Sigmoid colon (tissue), 7 donors: ENCODE measurements around the gene IL1R1. TPM values are rescaled to one million over a fixed set of nuclear protein-coding genes. Genes with fewer than 3 reads are reported as not detected.

Experiments
- DNase-seq: peaks from one replicate; pipeline ENCODE4 v3.0.0-alpha.2; 2019
- H3K27ac ChIP-seq, 4 donors: fragments of 200-600 bp; sonication (generic); one replicate each; pipeline ENCODE4 v1.5.1; 2016 to 2019; ENCODE audit warnings: mild to moderate bottlenecking in 1 of 4
- H3K27me3 ChIP-seq, 3 donors: fragments of 200-600 bp; sonication (generic); one replicate each; pipeline ENCODE4 v1.5.1; 2019; ENCODE audit warnings: mild to moderate bottlenecking in 1 of 3
- H3K36me3 ChIP-seq, 4 donors: fragments of 200-600 bp; sonication (generic); one replicate each; pipeline ENCODE4 v1.5.1; 2016 to 2019
- H3K4me1 ChIP-seq, 4 donors: fragments of 200-600 bp; sonication (generic); one replicate each; pipeline ENCODE4 v1.5.1; 2017 to 2019
- H3K4me3 ChIP-seq, 4 donors: fragments of 200-600 bp; sonication (generic); one replicate each; pipeline ENCODE4 v1.5.1; 2017 to 2019; ENCODE audit warnings: mild to moderate bottlenecking in 2 of 4, moderate library complexity in 1 of 4
- H3K9me3 ChIP-seq, 4 donors: fragments of 200-600 bp in 3 of 4; sonication (generic) in 3 of 4; one replicate each; pipeline versions ENCODE4 v1.5.1 to v1.6.1; 2013 to 2019
- CTCF ChIP-seq, 4 experiments: fragments of 450-650 bp in 3 of 4; fragments of 200-600 bp in 1 of 4; IDR thresholded peaks; one replicate each; pipeline ENCODE4 v1.5.1; 2016 to 2019; ENCODE audit warnings: antibody characterized with exemption in 4 of 4, mild to moderate bottlenecking in 3 of 4, moderate library complexity in 2 of 4
- EP300 ChIP-seq, 4 donors: sonication (generic); formaldehyde crosslinking; IDR thresholded peaks; one replicate each; pipeline ENCODE4 v1.6.1; 2017; ENCODE audit warnings: antibody characterized with exemption in 4 of 4
- POLR2A ChIP-seq, 2 donors: fragments of 450-650 bp; IDR thresholded peaks; one replicate each; pipeline ENCODE4 v1.6.1; 2016; ENCODE audit warnings: antibody characterized with exemption in 2 of 2, mild to moderate bottlenecking in 2 of 2, moderate library complexity in 2 of 2
- POLR2AphosphoS5 ChIP-seq, 4 donors: sonication (generic); formaldehyde crosslinking; IDR thresholded peaks; one replicate each; pipeline ENCODE4 v1.6.1; 2017; ENCODE audit warnings: antibody characterized with exemption in 4 of 4
- WGBS, 2 donors: extraction: QIAGEN DNeasy Blood & Tissue Kit; methylation state at CpG; one replicate each; pipeline ENCODE4 v1.1.7; 2013; 5-methylcytosine and 5-hydroxymethylcytosine counted together
- intact Hi-C: fragments of 100-400 bp; cut with DNase I; formaldehyde crosslinking; loops from one replicate; pipeline ENCODE4 v1.15.1; 2023
- polyA plus RNA-seq, 3 donors: library from polyadenylated mRNA; stranded (reverse); fragments of 200-250 nt; gene quantifications; one replicate each; pipeline ENCODE4 v1.2.3, GENCODE V29; 2013
- total RNA-seq, 4 donors: library from RNA; depleted of rRNA; stranded (reverse); fragments of >200 nt; gene quantifications; one replicate each; pipeline ENCODE4 v1.1.0, GENCODE V29; 2016
- donor health status: healthy with polysubstance abuse.
- donor health status: Bipolar disorder and iron deficiency.
- donor health status: healthy.

The IL1R1 gene
- total and polyA plus RNA-seq, 7 donors, result 14.6 to 144 (median 43.2) TPM

GRCh38 chr2:102129951-102130646 lies 12.4 kb upstream of the IL1R1 start:
- no peak for DNase-seq
- intact Hi-C loops, result no loop called here
- H3K27ac ChIP-seq, result no peak overlapping the region
- no peaks in the 10 kb centered on the region for H3K27me3 ChIP-seq
- no peaks in the 10 kb centered on the region for H3K9me3 ChIP-seq
- no peak overlapping the region for H3K4me3 ChIP-seq
- H3K36me3 ChIP-seq, result no peaks in the 10 kb centered on the region
- no peaks in the 10 kb centered on the region for H3K4me1 ChIP-seq
- 75 to 88% methylated on average over 5 of the region's 5 CpGs for WGBS, 2 donors
- TF ChIP-seq EP300 (IDR thresholded peaks at IDR 0.05) (no peak), POLR2AphosphoS5 (IDR thresholded peaks at IDR 0.05) (no peak), CTCF (IDR thresholded peaks at IDR 0.05) (no peak), POLR2A (IDR thresholded peaks at IDR 0.05) (no peak)

DNA sequence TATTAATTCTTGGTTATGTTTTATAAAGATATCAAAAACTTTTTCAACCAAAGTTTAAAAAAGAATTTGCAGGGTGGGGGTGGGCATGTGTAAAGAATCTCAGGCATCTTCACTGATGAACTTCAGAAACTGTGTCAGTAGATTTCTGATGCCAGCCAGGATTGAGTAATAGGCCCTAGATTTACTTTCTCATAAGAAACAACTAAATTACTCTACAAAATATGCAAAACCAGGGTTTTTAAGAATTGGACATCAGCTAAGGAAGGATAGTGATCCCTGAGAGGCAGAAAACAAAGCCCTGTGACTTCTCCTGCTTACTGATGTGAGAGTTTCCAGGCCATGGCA lies 11.9 kb upstream of the IL1R1 start:
- intact Hi-C loops, result no loop called here
- no peak overlapping the region for H3K27ac ChIP-seq
- no peaks in the 10 kb centered on the region for H3K4me1 ChIP-seq
- no peaks in the 10 kb centered on the region for H3K9me3 ChIP-seq
- H3K27me3 ChIP-seq, result no peaks in the 10 kb centered on the region
- TF ChIP-seq POLR2AphosphoS5 (IDR thresholded peaks at IDR 0.05) (no peak), CTCF (IDR thresholded peaks at IDR 0.05) (no peak), POLR2A (IDR thresholded peaks at IDR 0.05) (no peak), EP300 (IDR thresholded peaks at IDR 0.05) (no peak)
- no peak overlapping the region for H3K4me3 ChIP-seq
- DNase-seq, result no peak
- no peaks in the 10 kb centered on the region for H3K36me3 ChIP-seq

DNA sequence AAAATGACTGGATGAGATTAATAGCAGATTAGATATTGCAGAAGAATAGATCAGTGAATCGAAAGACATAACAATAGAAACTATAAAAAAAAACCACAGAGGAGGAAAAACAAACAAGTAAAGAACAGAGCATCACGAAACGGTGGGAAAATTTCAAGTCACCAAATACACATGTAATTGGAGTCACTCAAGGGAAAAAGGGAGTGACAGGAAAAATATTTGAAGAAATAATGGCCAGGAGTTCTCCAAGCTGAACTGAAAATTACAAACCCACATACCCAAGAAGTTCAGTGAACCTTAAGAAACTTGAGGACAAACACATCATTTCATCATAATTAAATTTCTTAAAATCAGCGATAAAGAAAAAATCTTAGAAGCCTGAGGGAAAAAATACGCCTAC lies 11.0 kb upstream of the IL1R1 start:
- Histone ChIP-seq H3K9me3 (no peaks in the 10 kb centered on the region), H3K4me3 (no peak overlapping the region), H3K27ac (no peak overlapping the region), H3K36me3 (no peaks in the 10 kb centered on the region), H3K27me3 (no peaks in the 10 kb centered on the region), H3K4me1 (no peaks in the 10 kb centered on the region)
- no peak for DNase-seq
- TF ChIP-seq POLR2A (IDR thresholded peaks at IDR 0.05) (no peak), EP300 (IDR thresholded peaks at IDR 0.05) (no peak), CTCF (IDR thresholded peaks at IDR 0.05) (no peak), POLR2AphosphoS5 (IDR thresholded peaks at IDR 0.05) (no peak)
- intact Hi-C loops, result no loop called here
- 83 to 95% methylated on average over 5 of the region's 5 CpGs for WGBS, 2 donors

- Histone ChIP-seq H3K4me1 (peaks cover 0 to 13% (median 3%) of the 10 kb centered on the region in 4 donors), H3K4me3 (no peak overlapping the region), H3K27ac (no peak overlapping the region), H3K36me3 (no peaks in the 10 kb centered on the region), H3K9me3 (no peaks in the 10 kb centered on the region), H3K27me3 (no peaks in the 10 kb centered on the region)
- intact Hi-C loops, result no loop called here
- no peak for DNase-seq
- 86 to 90% methylated on average over 2 of the region's 2 CpGs for WGBS, 2 donors
- no peak for TF ChIP-seq POLR2AphosphoS5 (IDR thresholded peaks at IDR 0.05)
- no peak for TF ChIP-seq CTCF (IDR thresholded peaks at IDR 0.05)
- TF ChIP-seq POLR2A (IDR thresholded peaks at IDR 0.05), result no peak
- TF ChIP-seq EP300 (IDR thresholded peaks at IDR 0.05), result no peak
Measured at GRCh38 chr2:102137138-102137537, 5.4 kb upstream of the IL1R1 start.

- TF ChIP-seq CTCF (IDR thresholded peaks at IDR 0.05) (no peak), POLR2AphosphoS5 (IDR thresholded peaks at IDR 0.05) (no peak), POLR2A (IDR thresholded peaks at IDR 0.05) (no peak), EP300 (IDR thresholded peaks at IDR 0.05) (no peak)
- no peak for DNase-seq
- WGBS, 2 donors, result 56 to 85% methylated on average over 4 of the region's 4 CpGs
- Histone ChIP-seq H3K27ac (no peak overlapping the region), H3K27me3 (no peaks in the 10 kb centered on the region), H3K4me1 (peaks cover 0 to 15% (median 6%) of the 10 kb centered on the region in 4 donors), H3K4me3 (no peak overlapping the region), H3K9me3 (no peaks in the 10 kb centered on the region), H3K36me3 (no peaks in the 10 kb centered on the region)
- intact Hi-C loops, result no loop called here
Measured at GRCh38 chr2:102138331-102138730, 4.2 kb upstream of the IL1R1 start.
